ENCODE data around the gene RBM44. TPM values are rescaled to one million over a fixed set of nuclear protein-coding genes. Genes with fewer than 3 reads are reported as not detected.
"Not testable (repeated sequence)": the region's sequence is repeated elsewhere in the genome, so short reads cannot be mapped to it uniquely, and the experiment has no call there.

Gene RBM44
- total RNA-seq, 4 donors from 2014 or later, result under 0.01 to 3.6 (median 1.8) TPM

- intact Hi-C loops (cut with DNase I; ENCODE audit: low total_unique reads), result no loop called here
- Histone ChIP-seq H3K36me3 (no peaks in the 10 kb centered on the region), H3K9me3 (no peaks in the 10 kb centered on the region), H3K4me1 (peaks cover 23 to 29% of the 10 kb centered on the region in 2 donors), H3K4me3 (peak overlapping the region in 1 of 2 donors; percentile 21), H3K27me3 (no peaks in the 10 kb centered on the region), H3K27ac (peak overlapping the region; percentile 98 to 100)
- TF ChIP-seq CTCF (IDR thresholded peaks at IDR 0.05), result no peak
- TF ChIP-seq POLR2A (IDR thresholded peaks at IDR 0.05), result no peak
- peak; percentile 89 to 96 for DNase-seq
Measured at GRCh38 chr2:237864940-237865622, 66.5 kb downstream of the RBM44 start.

GRCh38 chr2:237865623-237866041 lies 67.1 kb downstream of the RBM44 start:
- peak in 1 of 2 donors; percentile 47 for DNase-seq
- Histone ChIP-seq H3K4me1 (peaks cover 23 to 29% of the 10 kb centered on the region in 2 donors), H3K36me3 (no peaks in the 10 kb centered on the region), H3K27me3 (no peaks in the 10 kb centered on the region), H3K9me3 (no peaks in the 10 kb centered on the region), H3K4me3 (peak overlapping the region in 1 of 2 donors; percentile 21), H3K27ac (peak overlapping the region; percentile 98 to 100)
- no peak for TF ChIP-seq CTCF (IDR thresholded peaks at IDR 0.05)
- no peak for TF ChIP-seq POLR2A (IDR thresholded peaks at IDR 0.05)
- intact Hi-C loops (cut with DNase I; ENCODE audit: low total_unique reads), result no loop called here

GRCh38 chr2:237866101-237866621 lies 67.6 kb downstream of the RBM44 start:
- no peaks in the 10 kb centered on the region for H3K9me3 ChIP-seq
- H3K27ac ChIP-seq, result peak overlapping the region; percentile 98 to 100
- no peaks in the 10 kb centered on the region for H3K36me3 ChIP-seq
- peak in 1 of 2 donors; percentile 56 for DNase-seq
- H3K4me1 ChIP-seq, result peaks cover 23 to 29% of the 10 kb centered on the region in 2 donors
- intact Hi-C loops (cut with DNase I; ENCODE audit: low total_unique reads), result no loop called here
- TF ChIP-seq POLR2A (IDR thresholded peaks at IDR 0.05) (no peak), CTCF (IDR thresholded peaks at IDR 0.05) (no peak)
- no peak overlapping the region for H3K4me3 ChIP-seq
- no peaks in the 10 kb centered on the region for H3K27me3 ChIP-seq

- H3K36me3 ChIP-seq, result no peaks in the 10 kb centered on the region
- DNase-seq, result peak in 1 of 2 donors; percentile 24
- intact Hi-C loops (cut with DNase I; ENCODE audit: low total_unique reads), result no loop called here
- H3K27ac ChIP-seq, result peak overlapping the region; percentile 98 to 100
- H3K4me1 ChIP-seq, result peaks cover 29 to 31% of the 10 kb centered on the region in 2 donors
- H3K9me3 ChIP-seq, result no peaks in the 10 kb centered on the region
- no peak overlapping the region for H3K4me3 ChIP-seq
- H3K27me3 ChIP-seq, result no peaks in the 10 kb centered on the region
- TF ChIP-seq CTCF (IDR thresholded peaks at IDR 0.05) (no peak), POLR2A (IDR thresholded peaks at IDR 0.05) (no peak)
Measured at GRCh38 chr2:237867465-237867864, 68.9 kb downstream of the RBM44 start.

- H3K27me3 ChIP-seq; DNase-seq; H3K9me3 ChIP-seq; intact Hi-C loops (cut with DNase I; ENCODE audit: low total_unique reads); H3K36me3 ChIP-seq: not testable (repeated sequence)
- Histone ChIP-seq H3K27ac (peak overlapping the region; percentile 98 to 100), H3K4me1 (peaks cover 27 to 31% of the 10 kb centered on the region in 2 donors), H3K4me3 (peak overlapping the region in 1 of 2 donors; percentile 15)
Measured at GRCh38 chr2:237868074-237868473, 69.5 kb downstream of the RBM44 start.

All from uterus (tissue), 4 donors.